DMS153 (cell line): ENCODE results near the gene CAPN8.
"Not testable (repeated sequence)": the region's sequence is repeated elsewhere in the genome, so short reads cannot be mapped to it uniquely, and the experiment has no call there.

ENCODE experiments used
- DNase-seq: peaks from one replicate; lab custom pipeline; 2025; lab: John Stamatoyannopoulos, UW

The CAPN8 gene

GRCh38 chr1:223525957-223526356 is 139.5 kb downstream of the CAPN8 start:
- no peak for DNase-seq

- no peak for DNase-seq
These were observed 140.0 kb downstream of the CAPN8 start for GRCh38 chr1:223525546-223525945.

- no peak for DNase-seq
These were observed 140.5 kb downstream of the CAPN8 start for GRCh38 chr1:223524930-223525451.

GRCh38 chr1:223521150-223521549 is 144.4 kb downstream of the CAPN8 start:
- no peak for DNase-seq

GRCh38 chr1:223520200-223520599 is 145.3 kb downstream of the CAPN8 start:
- no peak for DNase-seq

- no peak for DNase-seq
These were observed 146.4 kb downstream of the CAPN8 start for GRCh38 chr1:223519116-223519515.

- DNase-seq, result not testable (repeated sequence)
These were observed 146.9 kb downstream of the CAPN8 start for GRCh38 chr1:223518553-223518952.

GRCh38 chr1:223515926-223516325 is 149.6 kb downstream of the CAPN8 start:
- DNase-seq, result no peak

- no peak for DNase-seq
These were observed 150.1 kb downstream of the CAPN8 start for GRCh38 chr1:223515421-223515820.

GRCh38 chr1:223514644-223515043 is 150.9 kb downstream of the CAPN8 start:
- DNase-seq, result no peak

- peak; percentile 73 for DNase-seq
These were observed 152.2 kb downstream of the CAPN8 start for GRCh38 chr1:223513309-223513708.

GRCh38 chr1:223512057-223512456 is 153.4 kb downstream of the CAPN8 start:
- no peak for DNase-seq

GRCh38 chr1:223508796-223509195 is 156.7 kb downstream of the CAPN8 start:
- DNase-seq, result no peak

GRCh38 chr1:223504741-223505140 is 160.8 kb downstream of the CAPN8 start:
- peak; percentile 49 for DNase-seq

GRCh38 chr1:223503348-223503747 is 162.2 kb downstream of the CAPN8 start:
- DNase-seq, result no peak

GRCh38 chr1:223500560-223501425 is 164.7 kb downstream of the CAPN8 start:
- no peak for DNase-seq

- DNase-seq, result no peak
These were observed 168.6 kb downstream of the CAPN8 start for GRCh38 chr1:223496883-223497282.

GRCh38 chr1:223494926-223495645 is 170.4 kb downstream of the CAPN8 start:
- DNase-seq, result no peak

GRCh38 chr1:223492044-223492443 is 173.5 kb downstream of the CAPN8 start:
- DNase-seq, result no peak
